OCI-LY1 (cell line): ENCODE results near the gene DHX29.

ENCODE experiments used
- H2AFZ ChIP-seq: fragments of 200-600 bp; sonication (generic), shearing (Covaris generic); 2 replicates; pipeline ENCODE4 v1.6.0; 2014; ENCODE audit warnings: antibody characterized with exemption, mild to moderate bottlenecking, low read length
- H3F3A ChIP-seq: fragments of 200-600 bp; sonication (generic), shearing (Covaris generic); 2 replicates; pipeline ENCODE4 v1.6.0; 2014; ENCODE audit warnings: mild to moderate bottlenecking, antibody characterized with exemption, low read length, moderate library complexity; ENCODE audit not compliant: insufficient read depth
- H3K27ac ChIP-seq: fragments of 200-600 bp; sonication (generic); 2 replicates; pipeline ENCODE4 v1.5.1; 2014; ENCODE audit warnings: low read length, mixed run types, mild to moderate bottlenecking, low read depth; ENCODE audit not compliant: poor library complexity, severe bottlenecking
- H3K27me3 ChIP-seq: fragments of 200-600 bp; sonication (generic); 2 replicates; pipeline ENCODE4 v1.6.0; 2014; ENCODE audit warnings: antibody characterized with exemption, mild to moderate bottlenecking, low read length, moderate library complexity; ENCODE audit not compliant: insufficient read depth
- H3K36me3 ChIP-seq: fragments of 200-600 bp; sonication (generic); 2 replicates; pipeline ENCODE4 v1.6.1; 2014; ENCODE audit warnings: mild to moderate bottlenecking, antibody characterized with exemption, low read length, moderate library complexity, mixed read lengths; ENCODE audit not compliant: insufficient read depth
- H3K4me1 ChIP-seq: fragments of 200-600 bp; sonication (generic); 2 replicates; pipeline ENCODE4 v1.5.1; 2014; ENCODE audit warnings: mild to moderate bottlenecking, low read length, moderate library complexity; ENCODE audit not compliant: insufficient read depth, severe bottlenecking
- H3K4me2 ChIP-seq: fragments of 200-600 bp; sonication (generic), shearing (Covaris generic); 2 replicates; pipeline ENCODE4 v1.6.1; 2014; ENCODE audit warnings: low read length
- H3K4me3 ChIP-seq: fragments of 200-600 bp; sonication (generic); 2 replicates; pipeline ENCODE4 v1.5.1; 2014; ENCODE audit warnings: low read length, low read depth, mild to moderate bottlenecking, mixed read lengths; ENCODE audit not compliant: poor library complexity, severe bottlenecking
- H3K79me2 ChIP-seq: fragments of 200-600 bp; shearing (Covaris generic); 2 replicates; pipeline ENCODE4 v1.6.1; 2016; ENCODE audit warnings: mixed run types, low read length, mixed read lengths; ENCODE audit not compliant: insufficient read depth
- H3K9ac ChIP-seq: fragments of 200-600 bp; sonication (generic), shearing (Covaris generic); 2 replicates; pipeline ENCODE4 v1.6.1; 2014; ENCODE audit warnings: mild to moderate bottlenecking, low read length, mixed read lengths
- H3K9me2 ChIP-seq: fragments of 200-600 bp; sonication (generic), shearing (Covaris generic); 2 replicates; pipeline ENCODE4 v1.6.1; 2014; ENCODE audit warnings: low read depth, mild to moderate bottlenecking, low read length, mixed read lengths
- H3K9me3 ChIP-seq: fragments of 200-600 bp; shearing (Covaris generic); 2 replicates; pipeline ENCODE4 v1.6.1; 2014; ENCODE audit warnings: low read length, mixed read lengths
- H4K20me1 ChIP-seq: fragments of 200-600 bp; sonication (generic), shearing (Covaris generic); 2 replicates; pipeline ENCODE4 v1.6.0; 2016; ENCODE audit warnings: mild to moderate bottlenecking, low read length; ENCODE audit not compliant: insufficient read depth
- CTCF ChIP-seq: fragments of 200-600 bp; sonication (generic), shearing (Covaris generic); IDR thresholded peaks from 2 replicates; pipeline ENCODE4 v1.5.1; 2017; ENCODE audit warnings: mild to moderate bottlenecking, antibody characterized with exemption, low read length, moderate library complexity, mixed read lengths
- EZH2 ChIP-seq: fragments of 200-600 bp; sonication (generic), shearing (Covaris generic); IDR thresholded peaks from 2 replicates; pipeline ENCODE4 v1.8.0; 2017; ENCODE audit warnings: borderline replicate concordance, mixed run types, mild to moderate bottlenecking, antibody characterized with exemption, low read length, moderate library complexity, mixed read lengths

DHX29 gene

GRCh38 chr5:55306641-55307382, 682 bp downstream of the DHX29 start:
- H3K36me3 ChIP-seq, result peaks cover 26% of the 10 kb centered on the region

GRCh38 chr5:55305345-55305744, 2.1 kb downstream of the DHX29 start:
- H3K79me2 ChIP-seq, result peaks cover 61% of the 10 kb centered on the region
- H3K27me3 ChIP-seq, result no peaks in the 10 kb centered on the region
- peak overlapping the region; percentile 87 for H3K4me2 ChIP-seq
- TF ChIP-seq CTCF (no peak), EZH2 (no peak)
- peaks cover 19% of the 10 kb centered on the region for H3K36me3 ChIP-seq
- peak overlapping the region; percentile 74 for H3K4me3 ChIP-seq
- H4K20me1 ChIP-seq, result no peaks in the 10 kb centered on the region
- no peaks in the 10 kb centered on the region for H3K9me2 ChIP-seq
- H3F3A ChIP-seq, result no peaks in the 10 kb centered on the region
- no peak overlapping the region; the same call in 1 of the 2 replicates for H3K9ac ChIP-seq
- H3K9me3 ChIP-seq, result no peaks in the 10 kb centered on the region
- no peak overlapping the region for H3K27ac ChIP-seq
- H3K4me1 ChIP-seq, result peaks cover 46% of the 10 kb centered on the region
- H2AFZ ChIP-seq, result no peak overlapping the region

More at GRCh38 chr5:55306641-55307382, 682 bp downstream of the DHX29 start:
- TF ChIP-seq CTCF (no peak), EZH2 (no peak)
- H3K4me1 ChIP-seq, result peaks cover 46% of the 10 kb centered on the region
- peak overlapping the region; percentile 74 for H3K4me3 ChIP-seq
- no peak overlapping the region for H3K27ac ChIP-seq
- H2AFZ ChIP-seq, result no peak overlapping the region
- no peaks in the 10 kb centered on the region for H3F3A ChIP-seq
- H3K9me3 ChIP-seq, result no peaks in the 10 kb centered on the region
- no peaks in the 10 kb centered on the region for H3K9me2 ChIP-seq
- no peaks in the 10 kb centered on the region for H3K27me3 ChIP-seq
- H3K79me2 ChIP-seq, result peaks cover 75% of the 10 kb centered on the region
- H4K20me1 ChIP-seq, result no peaks in the 10 kb centered on the region
- peak overlapping the region; percentile 89 for H3K9ac ChIP-seq
- peak overlapping the region; percentile 87 for H3K4me2 ChIP-seq

- Histone ChIP-seq H3K27ac (no peak overlapping the region), H2AFZ (no peak overlapping the region), H3K9me3 (no peaks in the 10 kb centered on the region), H3K4me2 (no peak overlapping the region), H3K4me3 (no peak overlapping the region), H3K79me2 (peaks cover 53% of the 10 kb centered on the region), H4K20me1 (no peaks in the 10 kb centered on the region), H3F3A (no peaks in the 10 kb centered on the region), H3K36me3 (peaks cover 11% of the 10 kb centered on the region), H3K9me2 (no peaks in the 10 kb centered on the region), H3K4me1 (peaks cover 41% of the 10 kb centered on the region), H3K27me3 (no peaks in the 10 kb centered on the region), H3K9ac (no peak overlapping the region)
- no peak for TF ChIP-seq CTCF
- TF ChIP-seq EZH2, result no peak
Measured at GRCh38 chr5:55304584-55304983, 2.9 kb downstream of the DHX29 start.
